ENCODE data around the gene ZNRF1.

- TF ChIP-seq CTCF (IDR thresholded peaks at IDR 0.05): no peak
- no peak for TF ChIP-seq SIN3A (IDR thresholded peaks at IDR 0.05; ENCODE audit: borderline replicate concordance, insufficient read depth, low read depth, low read length)
- no peak for TF ChIP-seq REST (IDR thresholded peaks at IDR 0.05; ENCODE audit: insufficient read depth in 1 of 2, low read depth in 2 of 2, low read length in 1 of 2)
- TF ChIP-seq POLR2AphosphoS5 (IDR thresholded peaks at IDR 0.05; ENCODE audit: low read depth, low read length): no peak
- no peak for TF ChIP-seq TCF7L2 (IDR thresholded peaks at IDR 0.05; ENCODE audit: low read depth, low read length)
Measured at GRCh38 chr16:75048054-75048453, 49.2 kb downstream of the ZNRF1 start.
